NCI-H345 (cell line): Measurements from ENCODE around the gene SLC25A20.

Source experiments
- DNase-seq: peaks from one replicate; lab custom pipeline; 2025; lab: John Stamatoyannopoulos, UW

SLC25A20 gene

GRCh38 chr3:48897460-48898376, 964 bp downstream of the SLC25A20 start:
- DNase-seq: no peak

GRCh38 chr3:48896936-48897335, 1.7 kb downstream of the SLC25A20 start:
- no peak for DNase-seq

GRCh38 chr3:48894516-48894915, 4.2 kb downstream of the SLC25A20 start:
- DNase-seq: no peak

- no peak for DNase-seq
Measured at GRCh38 chr3:48891606-48892005, 7.1 kb downstream of the SLC25A20 start.

GRCh38 chr3:48885753-48886152, 12.9 kb downstream of the SLC25A20 start:
- DNase-seq: no peak

- no peak for DNase-seq
Measured at GRCh38 chr3:48881652-48882114, 17.0 kb downstream of the SLC25A20 start.

- no peak for DNase-seq
Measured at GRCh38 chr3:48881006-48881405, 17.7 kb downstream of the SLC25A20 start.

- DNase-seq: no peak
Measured at GRCh38 chr3:48879994-48880377, 18.7 kb downstream of the SLC25A20 start.

- DNase-seq: no peak
Measured at GRCh38 chr3:48879307-48879993, 19.2 kb downstream of the SLC25A20 start.

GRCh38 chr3:48877671-48878070, 21.0 kb downstream of the SLC25A20 start:
- DNase-seq: no peak

GRCh38 chr3:48863122-48863521, 35.6 kb downstream of the SLC25A20 start:
- DNase-seq: no peak

- DNase-seq: no peak
Measured at GRCh38 chr3:48859206-48859605, 39.5 kb downstream of the SLC25A20 start.

GRCh38 chr3:48858709-48859108, 40.0 kb downstream of the SLC25A20 start:
- DNase-seq: no peak

- no peak for DNase-seq
Measured at GRCh38 chr3:48857641-48858040, 41.0 kb downstream of the SLC25A20 start.

- DNase-seq: no peak
Measured at GRCh38 chr3:48856469-48856868, 42.2 kb downstream of the SLC25A20 start.

GRCh38 chr3:48855681-48856447, 42.8 kb downstream of the SLC25A20 start:
- DNase-seq: no peak

- no peak for DNase-seq
Measured at GRCh38 chr3:48852151-48852550, 46.5 kb downstream of the SLC25A20 start.

GRCh38 chr3:48851407-48851806, 47.3 kb downstream of the SLC25A20 start:
- peak; percentile 20 for DNase-seq

- no peak for DNase-seq
Measured at GRCh38 chr3:48848816-48849515, 49.7 kb downstream of the SLC25A20 start.

GRCh38 chr3:48847504-48848423, 50.9 kb downstream of the SLC25A20 start, which contains the start of gene PRKAR2A:
Gene PRKAR2A (minus strand): TSS chr3:48847874. CDS start chr3:48847596, 278 bp downstream.
- peak; percentile 84 for DNase-seq
